SK-N-SH (cell line): ENCODE measurements around the gene SHQ1. TPM values are rescaled to one million over a fixed set of nuclear protein-coding genes. Genes with fewer than 3 reads are reported as not detected.

Experiments used
- CTCF ChIA-PET: fragments of 300-600, 350-600 bp; formaldehyde crosslinking; extraction: SDS; loops from one replicate; lab custom pipeline; 2021; lab: Yijun Ruan, JAX
- POLR2A ChIA-PET: fragments of 350-600 bp; sonication (Branson Sonifier 250); formaldehyde crosslinking; extraction: SDS; loops from one replicate; lab custom pipeline; 2020; ENCODE audit warnings: antibody characterized with exemption, inconsistent platforms; lab: Yijun Ruan, JAX
- DNase-seq: peaks from one replicate; pipeline ENCODE4 v3.0.0; 2012
- H2AFZ ChIP-seq: fragments of 200-600 bp; sonication (generic); 2 replicates; pipeline ENCODE4 v1.8.1; 2016; ENCODE audit warnings: antibody characterized with exemption, mild to moderate bottlenecking, low read depth
- H3F3A ChIP-seq: fragments of 200-600 bp; sonication (generic); replicated peaks from 2 replicates; pipeline ENCODE3; 2016; ENCODE audit warnings: antibody characterized with exemption, mild to moderate bottlenecking; ENCODE audit not compliant: insufficient read depth
- H3K27ac ChIP-seq, 2 experiments: fragments of 200-500 bp in 1 of 2; fragments of 200-600 bp in 1 of 2; sonication (Bioruptor generic) in 1 of 2; sonication (generic), shearing (Covaris generic) in 1 of 2; 2 replicates each; pipeline versions ENCODE4 v1.5.1 to v1.6.1; 2014 to 2016; ENCODE audit warnings: low read depth in 2 of 2, inconsistent platforms in 1 of 2, low read length in 1 of 2, mild to moderate bottlenecking in 1 of 2, mixed read lengths in 1 of 2
- H3K27me3 ChIP-seq: fragments of 200-600 bp; sonication (generic), shearing (Covaris generic); 2 replicates; pipeline ENCODE4 v1.6.1; 2016; ENCODE audit warnings: mixed run types; ENCODE audit not compliant: insufficient read depth
- H3K36me3 ChIP-seq, 2 experiments: fragments of 200-500 bp in 1 of 2; fragments of 200-600 bp in 1 of 2; sonication (Bioruptor generic) in 1 of 2; sonication (generic) in 1 of 2; replicated peaks in 1 of 2; 2 replicates each; pipeline versions ENCODE3 to v1.5.1; 2014 to 2016; ENCODE audit warnings: low read length in 1 of 2, mild to moderate bottlenecking in 1 of 2; ENCODE audit not compliant: insufficient read depth in 2 of 2, control insufficient read depth in 1 of 2
- H3K4me1 ChIP-seq, 2 experiments: fragments of 200-500 bp in 1 of 2; fragments of 200-600 bp in 1 of 2; sonication (Bioruptor generic) in 1 of 2; sonication (generic), shearing (Covaris generic) in 1 of 2; 2 replicates each; pipeline versions ENCODE4 v1.5.1 to v1.6.1; 2014 to 2016; ENCODE audit warnings: low read depth in 1 of 2, low read length in 1 of 2, mixed run types in 1 of 2; ENCODE audit not compliant: insufficient read depth in 2 of 2, control insufficient read depth in 1 of 2
- H3K4me2 ChIP-seq: fragments of 200-600 bp; sonication (generic), shearing (Covaris generic); 2 replicates; pipeline ENCODE4 v1.6.1; 2017; ENCODE audit warnings: mixed run types
- H3K4me3 ChIP-seq, 2 experiments: fragments of 200-500 bp in 1 of 2; fragments of 200-600 bp in 1 of 2; sonication (Bioruptor generic) in 1 of 2; sonication (generic), shearing (Covaris generic) in 1 of 2; 2 replicates each; pipeline versions ENCODE4 v1.5.1 to v1.8.1; 2014 to 2016; ENCODE audit warnings: low read depth in 2 of 2, inconsistent platforms in 1 of 2, low read length in 1 of 2, mild to moderate bottlenecking in 1 of 2, mixed read lengths in 1 of 2, moderate library complexity in 1 of 2
- H3K79me2 ChIP-seq: fragments of 200-600 bp; sonication (generic); 2 replicates; pipeline ENCODE4 v1.8.1; 2017; ENCODE audit warnings: mild to moderate bottlenecking; ENCODE audit not compliant: insufficient read depth
- H3K9ac ChIP-seq: fragments of 200-600 bp; sonication (generic); 2 replicates; pipeline ENCODE4 v1.6.1; 2017; ENCODE audit warnings: mixed run types
- H3K9me2 ChIP-seq: fragments of 200-600 bp; sonication (generic); 2 replicates; pipeline ENCODE4 v1.6.1; 2017; ENCODE audit warnings: mixed run types
- H3K9me3 ChIP-seq: fragments of 200-600 bp; sonication (generic); 2 replicates; pipeline ENCODE4 v1.6.1; 2017; ENCODE audit warnings: mixed run types, mild to moderate bottlenecking, moderate library complexity
- H4K20me1 ChIP-seq: fragments of 200-600 bp; sonication (generic); 2 replicates; pipeline ENCODE4 v1.6.1; 2017; ENCODE audit warnings: mild to moderate bottlenecking, mixed run types; ENCODE audit not compliant: insufficient read depth
- EP300 ChIP-seq, 2 experiments: IDR thresholded peaks; 2 replicates each; pipeline versions ENCODE4 v1.4.0 to v1.6.1; 2012; ENCODE audit warnings: borderline replicate concordance in 1 of 2, low read depth in 1 of 2, low read length in 1 of 2
- FOXM1 ChIP-seq: IDR thresholded peaks from 2 replicates; pipeline ENCODE4 v1.4.0; 2012; ENCODE audit warnings: low read depth, mild to moderate bottlenecking
- JUND ChIP-seq: IDR thresholded peaks from 2 replicates; pipeline ENCODE4 v1.4.0; 2012
- MEF2A ChIP-seq: IDR thresholded peaks from 2 replicates; pipeline ENCODE4 v1.4.0; 2012; ENCODE audit warnings: low read depth, borderline replicate concordance
- MXI1 ChIP-seq: IDR thresholded peaks from 2 replicates; pipeline ENCODE4 v1.6.1; 2012; ENCODE audit warnings: mild to moderate bottlenecking, low read depth, low read length, improper control_type of control experiment
- NFIC ChIP-seq: IDR thresholded peaks from 2 replicates; pipeline ENCODE4 v1.4.0; 2012; ENCODE audit warnings: borderline replicate concordance
- NRF1 ChIP-seq: IDR thresholded peaks from 2 replicates; pipeline ENCODE4 v1.6.1; 2012; ENCODE audit warnings: low read depth, mild to moderate bottlenecking, low read length
- POLR2AphosphoS5 ChIP-seq: IDR thresholded peaks from 2 replicates; pipeline ENCODE4 v1.6.1; 2012; ENCODE audit warnings: low read depth, low read length
- RAD21 ChIP-seq: IDR thresholded peaks from 2 replicates; pipeline ENCODE4 v1.6.1; 2012; ENCODE audit warnings: mild to moderate bottlenecking, low read length
- RCOR1 ChIP-seq: fragments of 150-350 bp; IDR thresholded peaks from 2 replicates; pipeline ENCODE4 v1.6.1; 2017; ENCODE audit warnings: antibody characterized with exemption, low read length
- SMC3 ChIP-seq: IDR thresholded peaks from 2 replicates; pipeline ENCODE4 v1.6.1; 2012; ENCODE audit warnings: low read depth, low read length, improper control_type of control experiment
- TCF12 ChIP-seq: IDR thresholded peaks from 2 replicates; pipeline ENCODE4 v1.4.0; 2012
- TEAD4 ChIP-seq: IDR thresholded peaks from 2 replicates; pipeline ENCODE4 v1.4.0; 2012; ENCODE audit warnings: mild to moderate bottlenecking, borderline replicate concordance; ENCODE audit not compliant: insufficient read depth
- WGBS: methylation state at CpG from one replicate; pipeline ENCODE4 v1.1.6; 2017; ENCODE audit warnings: low lambda C conversion rate; 5-methylcytosine and 5-hydroxymethylcytosine counted together
- polyA plus RNA-seq, 3 experiments: library from polyadenylated mRNA; depleted of rRNA; stranded (reverse); fragments of >200 nt; gene quantifications; 2 replicates each; pipeline ENCODE4 v1.2.3, GENCODE V29; 2012
- TF ChIP-seq, protein P1 (sequence below): IDR thresholded peaks from 2 replicates; pipeline ENCODE4 v1.4.0; 2012; ENCODE audit warnings: low read depth, borderline replicate concordance
- TF ChIP-seq, protein P2 (sequence below): IDR thresholded peaks from 2 replicates; pipeline ENCODE4 v1.6.1; 2012; ENCODE audit warnings: mild to moderate bottlenecking, low read depth, low read length, moderate library complexity
- TF ChIP-seq, protein P3 (sequence below): IDR thresholded peaks from 2 replicates; pipeline ENCODE4 v1.4.0; 2012; ENCODE audit warnings: low read depth
- TF ChIP-seq, protein P4 (sequence below): IDR thresholded peaks from 2 replicates; pipeline ENCODE4 v1.4.0; 2012; ENCODE audit warnings: low read depth, borderline replicate concordance

The SHQ1 gene
- polyA plus RNA-seq, 1 of the 3 experiments (the other 2 are of a cell fraction): 10.5 TPM

DNA sequence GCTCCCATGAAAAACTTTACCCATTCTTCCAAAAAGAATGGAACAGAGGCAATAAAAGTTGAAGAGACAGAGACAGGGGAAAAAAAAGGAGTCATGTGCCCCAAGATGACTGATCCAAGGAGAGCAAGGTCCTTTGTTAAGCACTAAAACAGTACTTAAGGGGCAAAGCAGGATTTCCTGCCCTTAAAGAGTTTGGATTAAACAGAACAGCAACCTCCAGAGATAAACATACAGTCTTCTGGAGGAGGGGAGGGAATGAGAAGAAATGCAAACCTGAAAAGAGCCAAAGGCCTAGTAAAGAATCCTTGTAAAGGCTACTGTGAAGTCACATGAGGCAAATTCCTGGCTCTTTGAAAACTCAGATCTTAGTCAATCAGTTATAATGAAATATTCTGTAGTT lies 38.2 kb downstream of the SHQ1 start:
- no peak overlapping the region for H3K9ac ChIP-seq
- H3F3A ChIP-seq: no peaks in the 10 kb centered on the region
- H2AFZ ChIP-seq: no peak overlapping the region
- no peaks in the 10 kb centered on the region for H3K27me3 ChIP-seq
- no peaks in the 10 kb centered on the region for H3K4me1 ChIP-seq
- H3K4me2 ChIP-seq: no peak overlapping the region
- no peaks in the 10 kb centered on the region for H3K9me2 ChIP-seq
- DNase-seq: no peak
- H3K9me3 ChIP-seq: no peaks in the 10 kb centered on the region
- ChIA-PET CTCF (interaction anchor here (0.6 to 1.0 kb wide), 3 partner anchors 10 to 16 kb away, joined by 3 to 4 read pairs (median 3); no protein-coding TSS in a partner anchor), POLR2A (no interaction called here)
- H3K4me3 ChIP-seq: no peak overlapping the region
- H3K79me2 ChIP-seq: no peaks in the 10 kb centered on the region
- H4K20me1 ChIP-seq: no peaks in the 10 kb centered on the region
- H3K36me3 ChIP-seq: peaks cover 34 to 43% of the 10 kb centered on the region in 2 experiments
- H3K27ac ChIP-seq: no peak overlapping the region
- no peak for TF ChIP-seq EP300 (IDR thresholded peaks at IDR 0.05; ENCODE audit: borderline replicate concordance in 1 of 2, low read depth in 1 of 2, low read length in 1 of 2)
- TF ChIP-seq RCOR1: no peak
- no peak for TF ChIP-seq RAD21
- TF ChIP-seq, protein P1, sequence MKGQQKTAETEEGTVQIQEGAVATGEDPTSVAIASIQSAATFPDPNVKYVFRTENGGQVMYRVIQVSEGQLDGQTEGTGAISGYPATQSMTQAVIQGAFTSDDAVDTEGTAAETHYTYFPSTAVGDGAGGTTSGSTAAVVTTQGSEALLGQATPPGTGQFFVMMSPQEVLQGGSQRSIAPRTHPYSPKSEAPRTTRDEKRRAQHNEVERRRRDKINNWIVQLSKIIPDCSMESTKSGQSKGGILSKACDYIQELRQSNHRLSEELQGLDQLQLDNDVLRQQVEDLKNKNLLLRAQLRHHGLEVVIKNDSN: no peak
- TF ChIP-seq, protein P2, sequence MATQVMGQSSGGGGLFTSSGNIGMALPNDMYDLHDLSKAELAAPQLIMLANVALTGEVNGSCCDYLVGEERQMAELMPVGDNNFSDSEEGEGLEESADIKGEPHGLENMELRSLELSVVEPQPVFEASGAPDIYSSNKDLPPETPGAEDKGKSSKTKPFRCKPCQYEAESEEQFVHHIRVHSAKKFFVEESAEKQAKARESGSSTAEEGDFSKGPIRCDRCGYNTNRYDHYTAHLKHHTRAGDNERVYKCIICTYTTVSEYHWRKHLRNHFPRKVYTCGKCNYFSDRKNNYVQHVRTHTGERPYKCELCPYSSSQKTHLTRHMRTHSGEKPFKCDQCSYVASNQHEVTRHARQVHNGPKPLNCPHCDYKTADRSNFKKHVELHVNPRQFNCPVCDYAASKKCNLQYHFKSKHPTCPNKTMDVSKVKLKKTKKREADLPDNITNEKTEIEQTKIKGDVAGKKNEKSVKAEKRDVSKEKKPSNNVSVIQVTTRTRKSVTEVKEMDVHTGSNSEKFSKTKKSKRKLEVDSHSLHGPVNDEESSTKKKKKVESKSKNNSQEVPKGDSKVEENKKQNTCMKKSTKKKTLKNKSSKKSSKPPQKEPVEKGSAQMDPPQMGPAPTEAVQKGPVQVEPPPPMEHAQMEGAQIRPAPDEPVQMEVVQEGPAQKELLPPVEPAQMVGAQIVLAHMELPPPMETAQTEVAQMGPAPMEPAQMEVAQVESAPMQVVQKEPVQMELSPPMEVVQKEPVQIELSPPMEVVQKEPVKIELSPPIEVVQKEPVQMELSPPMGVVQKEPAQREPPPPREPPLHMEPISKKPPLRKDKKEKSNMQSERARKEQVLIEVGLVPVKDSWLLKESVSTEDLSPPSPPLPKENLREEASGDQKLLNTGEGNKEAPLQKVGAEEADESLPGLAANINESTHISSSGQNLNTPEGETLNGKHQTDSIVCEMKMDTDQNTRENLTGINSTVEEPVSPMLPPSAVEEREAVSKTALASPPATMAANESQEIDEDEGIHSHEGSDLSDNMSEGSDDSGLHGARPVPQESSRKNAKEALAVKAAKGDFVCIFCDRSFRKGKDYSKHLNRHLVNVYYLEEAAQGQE: no peak
- no peak for TF ChIP-seq POLR2AphosphoS5
- TF ChIP-seq TEAD4: no peak
- TF ChIP-seq TCF12: no peak
- TF ChIP-seq, protein P3, sequence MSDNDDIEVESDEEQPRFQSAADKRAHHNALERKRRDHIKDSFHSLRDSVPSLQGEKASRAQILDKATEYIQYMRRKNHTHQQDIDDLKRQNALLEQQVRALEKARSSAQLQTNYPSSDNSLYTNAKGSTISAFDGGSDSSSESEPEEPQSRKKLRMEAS: no peak
- no peak for TF ChIP-seq NRF1
- TF ChIP-seq SMC3: no peak
- TF ChIP-seq MXI1: no peak
- no peak for TF ChIP-seq JUND
- TF ChIP-seq, all 33 proteins: peak for 0

DNA sequence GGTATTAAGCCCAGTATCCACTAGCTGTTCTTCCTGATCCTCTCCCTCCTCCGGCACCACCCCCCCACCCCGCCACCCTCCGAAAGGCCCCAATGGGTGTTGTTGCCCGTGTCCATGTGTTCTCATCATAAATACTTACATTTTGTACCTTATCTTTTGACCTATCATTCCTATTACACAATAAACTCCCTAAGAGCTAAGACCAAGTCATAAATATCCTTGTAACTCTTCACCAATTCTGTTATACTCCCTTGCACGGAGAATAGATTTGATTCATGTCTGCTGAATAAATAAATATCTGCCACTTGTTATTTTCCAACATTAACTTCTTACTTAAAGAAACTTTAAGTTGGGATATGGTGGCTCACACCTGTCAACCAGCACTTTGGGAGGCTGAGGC lies 43.9 kb downstream of the SHQ1 start:
- Histone ChIP-seq H3K4me1 (no peaks in the 10 kb centered on the region; a peak in 2 of 4 replicates), H3K27ac (no peak overlapping the region), H3K27me3 (no peaks in the 10 kb centered on the region), H3K79me2 (no peaks in the 10 kb centered on the region), H3K9me3 (no peaks in the 10 kb centered on the region), H3K4me2 (no peak overlapping the region), H3F3A (peaks cover under 1% of the 10 kb centered on the region), H4K20me1 (no peaks in the 10 kb centered on the region), H2AFZ (no peak overlapping the region), H3K4me3 (no peak overlapping the region), H3K9ac (no peak overlapping the region), H3K36me3 (peaks cover 16% of the 10 kb centered on the region in 2 experiments), H3K9me2 (no peaks in the 10 kb centered on the region)
- DNase-seq: no peak
- ChIA-PET CTCF (interaction anchor here (0.6 kb wide), 1 partner anchor 591 kb away, joined by 3 read pairs; no protein-coding TSS in a partner anchor), POLR2A (interaction anchor here (0.7 kb wide), 1 partner anchor 290 kb away, joined by 3 read pairs; no protein-coding TSS in a partner anchor)
- WGBS: 94% methylated on average over 5 of the region's 5 CpGs
- TF ChIP-seq, protein P2: no peak
- TF ChIP-seq NFIC (no peak), MEF2A (no peak), FOXM1 (no peak), EP300 (IDR thresholded peaks at IDR 0.05; ENCODE audit: borderline replicate concordance in 1 of 2, low read depth in 1 of 2, low read length in 1 of 2) (no peak), POLR2AphosphoS5 (no peak)
- TF ChIP-seq, protein P4, sequence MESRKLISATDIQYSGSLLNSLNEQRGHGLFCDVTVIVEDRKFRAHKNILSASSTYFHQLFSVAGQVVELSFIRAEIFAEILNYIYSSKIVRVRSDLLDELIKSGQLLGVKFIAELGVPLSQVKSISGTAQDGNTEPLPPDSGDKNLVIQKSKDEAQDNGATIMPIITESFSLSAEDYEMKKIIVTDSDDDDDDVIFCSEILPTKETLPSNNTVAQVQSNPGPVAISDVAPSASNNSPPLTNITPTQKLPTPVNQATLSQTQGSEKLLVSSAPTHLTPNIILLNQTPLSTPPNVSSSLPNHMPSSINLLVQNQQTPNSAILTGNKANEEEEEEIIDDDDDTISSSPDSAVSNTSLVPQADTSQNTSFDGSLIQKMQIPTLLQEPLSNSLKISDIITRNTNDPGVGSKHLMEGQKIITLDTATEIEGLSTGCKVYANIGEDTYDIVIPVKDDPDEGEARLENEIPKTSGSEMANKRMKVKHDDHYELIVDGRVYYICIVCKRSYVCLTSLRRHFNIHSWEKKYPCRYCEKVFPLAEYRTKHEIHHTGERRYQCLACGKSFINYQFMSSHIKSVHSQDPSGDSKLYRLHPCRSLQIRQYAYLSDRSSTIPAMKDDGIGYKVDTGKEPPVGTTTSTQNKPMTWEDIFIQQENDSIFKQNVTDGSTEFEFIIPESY: no peak
- TF ChIP-seq, protein P3: no peak
